NCI-H345 treated with DMSO at 0.1 percent for 48 hours (cell line): ENCODE data around the gene CNTF.

Experiments used
- DNase-seq: peaks from one replicate; lab custom pipeline; 2025; ENCODE audit not compliant: unreplicated experiment; lab: John Stamatoyannopoulos, UW

The CNTF gene

DNA sequence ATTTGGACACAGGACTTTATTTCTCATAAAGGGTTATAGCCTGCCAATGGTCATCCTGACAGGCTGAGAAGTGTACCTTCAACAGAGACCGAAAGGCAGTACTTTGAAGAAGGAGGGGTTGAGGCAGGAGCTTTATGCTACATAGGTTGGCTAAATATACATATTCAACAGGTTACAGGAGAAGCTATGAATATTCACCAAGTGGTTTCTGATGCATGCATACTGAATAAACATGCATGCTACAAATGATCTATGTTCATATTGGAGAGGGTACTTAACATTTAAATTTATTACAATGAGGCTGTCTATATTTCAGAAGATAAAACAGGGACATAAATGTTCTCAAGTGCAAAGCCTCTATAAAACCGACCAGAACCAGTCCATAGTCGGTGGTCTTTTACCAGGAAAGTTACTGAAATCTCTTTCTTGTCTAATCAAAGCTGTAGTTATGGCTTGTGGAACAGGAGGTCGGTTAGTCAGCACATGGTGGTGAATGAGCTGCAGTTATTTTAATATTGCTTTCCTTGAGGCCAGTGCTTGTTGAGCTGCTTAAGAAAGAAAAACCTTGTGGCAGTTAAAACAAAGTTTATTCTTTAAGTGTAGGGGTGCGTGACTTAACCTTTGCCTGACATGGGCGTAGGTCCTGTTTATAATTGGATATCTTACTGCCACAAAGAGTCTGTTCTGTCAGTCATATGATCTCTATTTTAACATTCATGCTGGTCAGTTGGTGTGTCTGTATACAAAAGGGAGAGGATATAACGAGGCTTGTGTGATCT lies 19.5 kb downstream of the CNTF start:
- no peak for DNase-seq

DNA sequence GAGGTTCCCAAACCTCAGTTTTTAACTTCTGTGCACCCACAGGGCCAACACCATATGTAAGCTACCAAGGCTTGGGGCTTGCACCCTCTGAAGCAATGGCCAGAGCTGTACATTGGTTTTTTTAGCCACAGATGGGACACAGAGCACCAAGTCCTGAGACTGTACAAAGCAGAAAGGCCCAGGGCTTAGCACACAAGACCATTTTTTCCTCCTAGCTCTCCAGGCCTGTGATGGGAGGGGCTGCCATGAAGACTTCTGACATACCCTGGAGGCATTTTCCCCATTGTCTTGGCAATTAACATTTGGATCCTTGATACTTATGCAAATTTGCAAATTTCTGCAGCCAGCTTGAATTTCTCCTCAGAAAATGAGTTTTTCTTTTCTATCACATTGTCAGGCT lies 23.4 kb downstream of the CNTF start:
- no peak for DNase-seq

DNA sequence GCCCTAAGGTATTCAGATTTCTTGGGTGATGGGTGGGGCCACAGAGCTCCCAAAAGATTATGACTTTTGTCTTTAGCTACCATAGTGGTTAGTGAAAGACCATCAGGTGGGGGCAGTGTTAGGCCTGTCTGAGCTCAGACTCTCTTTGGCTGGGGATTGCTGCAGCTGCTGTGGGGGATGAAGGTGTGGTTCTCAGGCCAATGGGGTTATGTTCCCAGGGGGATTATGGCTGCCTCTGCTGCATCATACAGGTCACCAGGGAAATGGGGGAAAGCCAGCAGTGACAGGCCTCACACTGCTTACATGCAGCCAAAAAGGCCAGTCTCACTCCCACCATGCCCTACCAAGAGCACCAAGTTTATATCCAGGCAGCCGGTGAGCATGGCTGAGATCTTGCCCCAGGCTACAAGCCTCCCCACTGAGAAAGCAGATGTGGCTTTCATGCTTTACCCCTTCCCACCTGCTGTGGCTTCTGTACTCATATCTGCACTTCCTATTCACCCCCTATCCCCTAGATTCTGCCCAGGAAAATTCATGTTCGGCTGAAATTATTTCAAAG lies 24.8 kb downstream of the CNTF start:
- DNase-seq, result peak; percentile 21

DNA sequence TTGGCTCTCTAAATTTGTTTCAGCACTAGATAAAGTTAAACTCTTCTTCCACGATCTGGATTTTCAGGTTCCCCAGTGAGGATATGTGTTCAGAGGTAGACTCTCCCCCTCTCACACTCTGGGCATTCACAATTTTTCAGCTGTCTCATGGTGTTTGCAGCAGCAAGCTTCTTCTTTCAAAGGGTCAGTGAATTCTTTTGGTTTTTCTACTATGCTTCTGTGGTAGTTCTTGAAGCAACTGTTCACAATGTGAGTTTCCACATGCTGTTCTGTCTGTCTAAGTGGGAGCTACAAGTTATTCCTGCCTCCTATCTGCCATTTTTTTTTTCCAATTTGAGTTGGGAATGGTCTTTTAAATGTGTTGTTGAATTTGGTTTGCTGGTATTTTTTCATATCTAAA lies 25.4 kb downstream of the CNTF start:
- no peak for DNase-seq

DNA sequence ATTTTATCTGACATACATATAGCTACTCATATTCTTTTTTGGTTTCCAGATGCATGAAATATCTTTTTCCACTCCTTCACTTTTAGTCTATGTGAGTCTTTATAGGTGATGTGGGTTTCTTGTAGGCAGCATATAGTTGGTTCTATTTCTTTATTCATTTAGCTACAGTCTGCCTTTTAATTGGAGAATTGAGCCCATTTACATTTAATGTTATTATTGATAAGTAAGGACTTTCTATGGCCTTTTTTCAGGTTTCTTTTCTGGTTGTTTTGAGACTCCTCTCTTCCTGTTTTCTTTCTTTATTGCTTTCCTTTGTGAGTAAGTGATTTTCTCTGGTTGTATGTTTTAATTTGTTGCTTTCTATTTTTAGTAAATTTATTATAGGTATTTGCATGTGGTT lies 27.2 kb downstream of the CNTF start:
- no peak for DNase-seq

DNA sequence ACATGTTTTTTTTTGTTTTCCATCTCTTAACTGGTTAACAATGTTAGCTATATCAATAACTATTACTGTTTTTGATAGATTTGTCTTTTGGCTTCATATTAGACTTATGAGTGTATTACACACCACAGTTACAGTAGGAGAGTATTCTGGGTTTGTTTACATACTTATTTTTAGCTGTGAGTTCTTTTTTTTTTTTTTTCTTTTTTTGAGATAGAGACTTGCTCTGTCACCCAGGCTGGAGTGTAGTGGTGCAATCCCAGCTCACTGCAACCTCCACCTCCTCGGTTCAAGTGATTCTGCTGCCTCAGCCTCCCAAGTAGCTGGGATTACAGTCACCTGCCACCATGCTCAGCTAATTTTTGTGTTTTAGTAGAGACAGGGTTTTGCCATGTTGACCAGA lies 28.0 kb downstream of the CNTF start:
- no peak for DNase-seq

DNA sequence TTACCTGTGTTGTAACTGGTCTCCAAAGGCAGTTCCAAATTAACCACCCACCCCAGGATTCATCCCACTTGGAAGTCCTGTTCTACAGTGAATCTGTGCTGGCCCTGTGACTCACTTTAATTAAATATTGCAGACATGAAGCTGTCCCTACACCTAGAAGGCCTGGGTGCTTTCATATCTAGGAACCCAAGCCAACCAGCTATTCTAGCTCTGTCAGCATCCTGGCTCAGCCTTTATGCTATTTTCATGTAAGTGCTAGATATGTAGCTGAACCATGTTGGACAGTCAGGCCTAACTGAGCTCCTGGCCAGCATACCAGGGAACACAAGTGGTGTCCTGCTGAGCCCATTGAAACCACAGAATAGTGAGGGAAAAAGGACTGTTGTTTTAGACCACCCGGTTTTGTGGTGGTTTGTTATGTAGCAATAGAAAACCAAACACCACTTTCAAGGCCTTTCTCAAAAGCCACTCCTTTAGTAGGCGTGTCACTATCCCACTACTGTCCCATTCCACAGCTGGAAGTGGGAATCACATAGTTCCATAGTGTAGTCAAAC lies 30.3 kb downstream of the CNTF start:
- DNase-seq, result no peak

DNA sequence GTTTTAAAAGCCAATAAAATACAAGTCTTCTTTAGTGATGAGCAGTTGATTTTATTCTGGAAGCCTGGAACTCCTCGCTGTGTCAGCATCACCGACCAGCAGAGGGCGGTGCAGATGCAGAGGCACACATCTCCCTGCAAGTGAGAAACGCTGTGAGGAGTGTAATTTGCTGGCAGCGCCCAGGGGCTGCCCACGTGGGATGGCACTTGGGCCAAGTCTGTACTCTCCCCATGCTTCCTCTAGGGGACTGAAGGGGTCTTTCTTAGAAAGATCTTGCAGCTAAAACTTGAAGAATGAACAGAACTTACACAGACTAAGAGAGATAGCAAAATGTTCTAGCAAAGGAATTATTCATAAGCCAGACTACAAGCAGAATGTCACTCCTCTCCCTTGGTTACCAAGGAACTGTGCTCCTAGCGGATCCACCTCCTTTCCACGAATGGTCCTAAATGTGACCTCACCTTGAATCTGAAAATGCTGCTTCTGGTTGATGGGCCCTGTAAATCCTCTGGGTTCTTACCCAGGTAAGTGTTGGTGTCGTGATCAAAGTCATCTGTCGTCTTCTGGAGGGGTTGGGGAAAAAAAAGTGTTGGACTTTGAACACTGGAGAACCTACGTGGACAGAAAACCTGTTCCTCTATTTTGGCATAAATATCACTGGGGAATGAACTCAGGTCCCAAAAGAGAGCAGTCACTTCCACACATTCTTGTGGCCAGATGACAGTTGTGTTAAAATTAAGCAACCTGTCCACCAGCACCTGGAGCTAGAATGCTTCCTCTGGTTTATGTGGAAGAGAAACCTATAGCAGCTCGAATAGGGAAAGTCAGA lies 31.8 kb downstream of the CNTF start:
- peak; percentile 48 for DNase-seq

DNA sequence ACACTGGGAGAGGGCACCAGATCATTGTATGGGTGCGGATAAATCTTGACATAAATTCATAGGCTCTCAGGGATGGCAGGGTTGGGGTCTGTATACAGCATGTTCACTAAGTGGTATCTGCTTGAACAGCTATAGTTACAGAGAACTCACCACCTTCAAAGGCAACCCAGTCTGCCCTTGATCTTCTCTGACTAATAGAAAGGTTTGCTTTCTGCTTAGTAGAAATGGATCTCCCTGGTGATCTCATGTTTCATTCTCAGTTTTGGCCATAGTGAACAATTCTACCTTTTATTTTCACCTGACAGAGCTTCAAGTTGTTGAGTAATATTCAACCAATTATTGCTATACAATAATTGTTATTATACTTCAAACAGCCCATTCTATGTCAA lies 32.4 kb downstream of the CNTF start:
- DNase-seq, result no peak

DNA sequence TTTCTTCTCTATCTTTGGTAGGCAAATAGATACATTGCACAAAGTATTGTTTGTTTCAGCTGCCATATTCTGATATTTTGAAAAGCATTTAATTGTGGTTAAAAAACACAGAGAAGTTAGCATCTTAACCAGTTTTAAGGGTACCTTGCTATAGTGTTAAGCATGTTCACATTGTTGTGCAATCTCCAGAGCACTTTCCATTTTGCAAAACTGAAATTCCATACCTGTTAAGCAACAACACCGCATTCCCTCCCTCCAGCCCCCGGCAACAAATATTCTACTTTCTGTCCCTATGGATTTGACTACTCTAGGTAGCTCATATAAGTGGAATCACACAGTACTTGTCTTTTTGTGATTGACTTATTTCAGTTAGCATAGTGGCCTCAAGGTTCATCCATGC lies 33.9 kb downstream of the CNTF start:
- no peak for DNase-seq

DNA sequence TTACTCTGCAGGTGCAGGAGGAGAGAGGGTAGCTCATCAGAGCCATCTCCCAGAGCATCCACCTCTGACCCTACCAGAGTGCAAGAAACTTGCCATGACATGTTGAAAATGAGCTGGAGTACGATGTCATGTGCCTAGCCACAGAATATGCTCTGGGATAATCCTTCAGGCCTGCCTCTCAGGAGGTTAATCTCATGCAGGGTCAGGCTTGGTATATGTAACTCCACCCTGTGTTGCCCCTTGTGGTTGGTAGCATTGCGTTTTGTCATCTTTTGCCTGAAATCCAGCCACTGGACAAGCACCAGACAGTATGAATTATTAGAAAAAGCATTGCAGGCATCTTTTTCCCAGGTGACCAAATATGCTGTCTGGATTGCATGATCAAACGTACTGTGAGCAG lies 36.2 kb downstream of the CNTF start:
- DNase-seq, result no peak

DNA sequence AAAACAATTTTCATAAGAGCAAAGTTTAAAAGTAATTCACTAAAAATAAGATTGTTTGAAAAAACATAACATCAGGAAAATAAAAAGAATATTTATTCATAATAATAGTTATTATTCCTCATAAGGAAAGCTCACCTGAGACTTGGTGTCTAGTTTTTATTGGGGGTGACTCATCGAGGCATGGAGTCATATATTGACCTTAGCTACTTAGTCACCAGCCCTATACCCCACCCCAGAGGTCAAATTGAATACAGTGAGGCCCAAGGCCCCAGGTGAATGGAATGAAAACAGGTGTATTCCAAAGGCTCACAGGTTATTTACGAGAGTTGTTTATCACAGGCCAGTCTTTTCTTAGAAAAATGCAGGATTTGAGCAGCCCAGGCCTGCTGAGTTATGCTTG lies 36.9 kb downstream of the CNTF start:
- no peak for DNase-seq

DNA sequence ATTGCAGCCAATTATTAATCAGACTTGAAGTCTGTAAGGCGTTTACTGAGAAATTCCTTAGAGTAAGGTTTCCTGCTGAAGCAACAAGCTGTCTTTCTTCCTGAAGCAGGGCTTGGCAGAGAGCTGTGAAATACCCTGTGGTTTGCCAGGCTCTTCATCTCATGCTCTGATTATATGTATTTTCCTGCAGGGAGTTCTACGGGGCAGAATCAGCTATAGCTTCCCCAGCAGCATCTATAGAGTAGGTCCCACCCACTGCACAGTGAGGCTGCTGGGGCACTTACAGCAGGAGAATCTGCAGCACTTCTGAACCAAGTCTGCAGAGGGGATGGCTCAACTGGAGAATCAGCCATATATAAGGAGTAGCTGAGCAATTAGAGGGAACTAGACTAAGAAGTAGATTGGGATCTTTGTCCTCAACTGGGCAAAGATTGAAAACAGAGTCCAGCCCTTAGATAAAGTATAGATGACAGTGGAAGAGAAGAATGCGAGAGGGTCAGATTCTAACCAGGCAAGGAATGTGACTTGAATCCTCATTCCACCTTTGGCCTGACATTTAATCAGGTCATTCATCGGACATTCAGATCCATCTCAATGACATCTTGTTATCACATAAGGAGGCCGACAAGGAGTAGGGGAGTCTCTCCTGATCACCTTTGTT lies 37.6 kb downstream of the CNTF start:
- DNase-seq, result no peak

DNA sequence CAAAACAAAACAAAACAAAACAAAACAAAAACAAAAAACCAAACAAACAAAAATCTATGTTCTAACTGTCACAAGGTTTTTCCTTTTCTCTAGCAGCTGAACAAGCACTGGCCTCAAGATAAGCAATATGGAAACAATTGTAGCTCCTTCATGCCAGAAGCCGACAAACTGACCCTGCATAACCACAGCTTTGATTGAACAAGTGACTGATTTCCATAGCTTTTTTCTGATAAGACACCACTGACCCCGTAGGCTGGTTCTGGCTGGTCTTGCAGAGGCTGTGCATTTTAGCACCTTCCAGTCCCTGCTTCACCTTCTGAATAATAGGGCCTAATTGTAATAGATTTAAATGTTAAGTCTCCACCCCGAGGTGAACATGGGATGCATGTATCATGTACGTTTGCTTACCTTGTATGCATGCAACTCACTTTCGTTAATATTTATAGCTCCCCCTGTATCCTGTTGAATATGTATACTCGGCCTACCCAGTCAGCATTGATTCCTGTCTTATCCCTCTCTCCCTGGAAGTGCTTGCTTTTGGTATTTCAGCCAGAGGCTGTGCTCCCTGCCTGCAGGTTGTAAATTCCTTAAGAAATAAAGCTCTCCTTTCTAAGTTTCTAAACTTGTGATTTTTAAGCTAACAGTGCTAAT lies 49.6 kb downstream of the CNTF start:
- no peak for DNase-seq

DNA sequence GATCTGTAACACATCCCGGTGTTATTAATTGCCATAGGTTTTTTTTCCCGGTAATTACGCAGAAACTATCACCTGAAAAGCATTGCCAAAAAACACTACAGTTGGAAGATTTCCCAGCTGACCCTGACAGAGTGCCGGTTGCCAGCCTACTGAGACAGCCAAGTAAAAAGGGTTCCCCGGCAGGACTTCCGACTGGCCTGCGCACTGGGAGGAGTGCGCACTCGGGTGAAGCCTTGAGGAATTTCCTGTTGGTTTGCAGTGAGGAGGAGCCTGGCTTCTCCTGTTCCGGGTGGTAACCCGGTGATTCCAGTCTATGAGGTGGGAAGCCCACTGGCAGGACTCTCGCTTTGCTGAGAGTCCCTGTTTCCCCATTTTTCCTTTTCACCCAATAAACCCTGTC lies 52.1 kb downstream of the CNTF start:
- no peak for DNase-seq
